MM.1S (cell line): ENCODE data around the gene RTN3.

Source experiments
- EZH2 ChIP-seq: fragments of 300-600 bp; sonication (generic); optimal IDR thresholded peaks from 2 replicates; pipeline ENCODE3; 2017; ENCODE audit warnings: low read depth, mild to moderate bottlenecking, antibody characterized with exemption, low read length, mixed read lengths
- EZH2phosphoT487 ChIP-seq: fragments of 300-600 bp; sonication (generic); IDR thresholded peaks from 2 replicates; pipeline ENCODE4 v1.6.1; 2018; ENCODE audit warnings: antibody characterized with exemption, low read length
- TF ChIP-seq, protein P1 (sequence below): fragments of 300-600 bp; sonication (generic); IDR thresholded peaks from 2 replicates; pipeline ENCODE4 v1.5.1; 2016; ENCODE audit warnings: antibody characterized with exemption, low read length, mixed read lengths

DNA sequence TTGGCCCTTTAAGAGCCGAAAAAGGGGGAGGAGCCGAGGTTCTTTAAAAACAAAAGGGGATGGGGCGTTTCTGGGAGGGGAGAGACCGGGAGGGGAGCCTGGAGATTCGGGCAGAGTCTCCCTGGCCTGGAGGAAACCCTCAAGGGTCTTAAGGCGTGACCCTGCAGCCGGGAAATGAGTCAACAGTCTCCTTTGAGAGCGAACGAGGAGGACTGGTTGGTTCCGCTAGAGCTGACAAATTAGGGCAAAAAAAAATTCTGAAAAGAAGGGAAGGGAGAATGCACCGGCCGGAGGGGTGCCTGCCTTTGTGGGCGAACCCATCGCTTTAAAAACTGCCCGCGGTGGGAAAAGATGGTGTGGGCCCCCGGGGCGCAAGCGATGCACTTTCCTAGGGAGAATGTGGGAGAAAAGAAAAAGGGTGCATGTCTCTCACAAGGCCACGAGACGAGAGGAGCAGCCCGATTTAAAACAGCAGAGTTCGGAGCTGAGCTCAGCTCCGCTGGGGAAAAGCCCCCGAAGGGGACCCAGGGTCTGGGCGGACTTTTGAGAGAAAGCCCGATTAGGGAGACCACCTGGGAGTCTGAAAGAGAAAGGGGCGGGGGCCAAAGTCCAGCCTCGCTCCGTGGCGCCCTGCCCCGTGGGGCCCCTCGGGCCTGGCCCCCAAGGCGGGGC is 86.4 kb downstream of the RTN3 start:
- TF ChIP-seq EZH2phosphoT487 (no peak), EZH2 (no peak)
- TF ChIP-seq, protein P1, sequence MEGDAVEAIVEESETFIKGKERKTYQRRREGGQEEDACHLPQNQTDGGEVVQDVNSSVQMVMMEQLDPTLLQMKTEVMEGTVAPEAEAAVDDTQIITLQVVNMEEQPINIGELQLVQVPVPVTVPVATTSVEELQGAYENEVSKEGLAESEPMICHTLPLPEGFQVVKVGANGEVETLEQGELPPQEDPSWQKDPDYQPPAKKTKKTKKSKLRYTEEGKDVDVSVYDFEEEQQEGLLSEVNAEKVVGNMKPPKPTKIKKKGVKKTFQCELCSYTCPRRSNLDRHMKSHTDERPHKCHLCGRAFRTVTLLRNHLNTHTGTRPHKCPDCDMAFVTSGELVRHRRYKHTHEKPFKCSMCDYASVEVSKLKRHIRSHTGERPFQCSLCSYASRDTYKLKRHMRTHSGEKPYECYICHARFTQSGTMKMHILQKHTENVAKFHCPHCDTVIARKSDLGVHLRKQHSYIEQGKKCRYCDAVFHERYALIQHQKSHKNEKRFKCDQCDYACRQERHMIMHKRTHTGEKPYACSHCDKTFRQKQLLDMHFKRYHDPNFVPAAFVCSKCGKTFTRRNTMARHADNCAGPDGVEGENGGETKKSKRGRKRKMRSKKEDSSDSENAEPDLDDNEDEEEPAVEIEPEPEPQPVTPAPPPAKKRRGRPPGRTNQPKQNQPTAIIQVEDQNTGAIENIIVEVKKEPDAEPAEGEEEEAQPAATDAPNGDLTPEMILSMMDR = no peak
